ENCODE data around the gene POLE. TPM values are rescaled to one million over a fixed set of nuclear protein-coding genes. Genes with fewer than 3 reads are reported as not detected.

The POLE gene
- total RNA-seq, 4 donors from 2014 or later = 28.2 to 98.5 (median 30.0) TPM

DNA sequence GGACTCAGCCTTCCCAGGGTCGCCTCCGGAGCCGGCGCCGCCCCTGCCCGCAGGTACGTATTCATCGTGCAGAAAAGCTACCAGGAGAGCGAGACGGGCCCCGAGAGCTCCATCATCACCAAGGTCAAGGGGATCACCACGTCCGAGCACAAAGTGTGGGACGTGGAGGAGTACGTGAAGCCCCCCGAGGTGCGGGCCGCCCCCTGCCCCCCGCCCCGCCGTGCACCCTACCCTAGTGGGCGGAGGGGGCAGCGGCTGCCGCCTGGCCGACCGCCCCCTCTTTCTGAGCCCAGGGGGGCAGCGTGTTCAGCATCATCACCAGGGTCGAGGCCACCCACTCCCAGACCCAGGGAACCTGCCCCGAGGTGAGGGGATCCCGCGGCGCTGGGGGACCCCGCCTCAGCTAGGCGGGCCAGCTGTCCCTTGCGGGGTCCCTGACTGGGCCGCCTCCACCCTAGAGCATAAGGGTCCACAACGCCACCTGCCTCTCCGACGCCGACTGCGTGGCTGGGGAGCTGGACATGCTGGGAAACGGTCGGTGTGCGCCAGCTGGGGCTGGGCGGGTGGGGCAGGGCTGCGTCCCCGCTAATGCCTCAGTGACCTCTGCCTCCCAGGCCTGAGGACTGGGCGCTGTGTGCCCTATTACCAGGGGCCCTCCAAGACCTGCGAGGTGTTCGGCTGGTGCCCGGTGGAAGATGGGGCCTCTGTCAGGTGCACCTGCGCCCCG, 67.6 kb downstream of the POLE start:
- TF ChIP-seq, protein P1, sequence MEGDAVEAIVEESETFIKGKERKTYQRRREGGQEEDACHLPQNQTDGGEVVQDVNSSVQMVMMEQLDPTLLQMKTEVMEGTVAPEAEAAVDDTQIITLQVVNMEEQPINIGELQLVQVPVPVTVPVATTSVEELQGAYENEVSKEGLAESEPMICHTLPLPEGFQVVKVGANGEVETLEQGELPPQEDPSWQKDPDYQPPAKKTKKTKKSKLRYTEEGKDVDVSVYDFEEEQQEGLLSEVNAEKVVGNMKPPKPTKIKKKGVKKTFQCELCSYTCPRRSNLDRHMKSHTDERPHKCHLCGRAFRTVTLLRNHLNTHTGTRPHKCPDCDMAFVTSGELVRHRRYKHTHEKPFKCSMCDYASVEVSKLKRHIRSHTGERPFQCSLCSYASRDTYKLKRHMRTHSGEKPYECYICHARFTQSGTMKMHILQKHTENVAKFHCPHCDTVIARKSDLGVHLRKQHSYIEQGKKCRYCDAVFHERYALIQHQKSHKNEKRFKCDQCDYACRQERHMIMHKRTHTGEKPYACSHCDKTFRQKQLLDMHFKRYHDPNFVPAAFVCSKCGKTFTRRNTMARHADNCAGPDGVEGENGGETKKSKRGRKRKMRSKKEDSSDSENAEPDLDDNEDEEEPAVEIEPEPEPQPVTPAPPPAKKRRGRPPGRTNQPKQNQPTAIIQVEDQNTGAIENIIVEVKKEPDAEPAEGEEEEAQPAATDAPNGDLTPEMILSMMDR (IDR thresholded peaks at IDR 0.05; ENCODE audit: low read depth) = no peak

DNA sequence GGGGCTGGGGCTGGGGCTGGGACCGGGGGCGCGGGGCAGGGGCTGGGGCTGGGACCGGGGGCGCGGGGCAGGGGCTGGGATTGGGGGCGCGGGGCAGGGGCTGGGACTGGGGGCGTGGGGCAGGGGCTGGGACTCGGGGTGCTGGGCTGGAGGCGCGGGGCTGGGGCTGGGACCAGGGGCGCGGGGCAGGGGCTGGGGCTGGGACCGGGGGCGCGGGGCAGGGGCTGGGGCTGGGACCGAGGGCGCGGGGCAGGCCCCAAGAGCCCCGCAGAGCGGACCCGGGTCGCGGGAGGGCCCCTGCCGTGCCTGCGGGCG, 68.1 kb downstream of the POLE start:
- TF ChIP-seq, protein P1 (IDR thresholded peaks at IDR 0.05; ENCODE audit: low read depth) = no peak

DNA sequence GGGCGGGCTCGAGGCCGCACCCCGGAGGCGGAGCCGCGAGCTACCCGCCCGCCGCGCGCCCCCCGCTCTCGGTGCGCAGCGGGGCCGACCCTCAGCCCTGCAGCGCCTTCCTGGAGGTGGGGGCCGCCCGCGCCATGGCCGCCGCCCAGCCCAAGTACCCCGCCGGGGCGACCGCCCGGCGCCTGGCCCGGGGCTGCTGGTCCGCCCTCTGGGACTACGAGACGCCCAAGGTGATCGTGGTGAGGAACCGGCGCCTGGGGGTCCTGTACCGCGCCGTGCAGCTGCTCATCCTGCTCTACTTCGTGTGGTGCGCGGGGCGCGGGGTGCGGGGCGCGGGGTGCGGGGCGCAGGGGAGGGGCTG, 68.5 kb downstream of the POLE start, which contains the start of gene P2RX2:
Gene P2RX2, plus strand, starts transcription at position 94 of the 361 bp plus-strand sequence. Its CDS starts 41 bp downstream, at position 135.
- TF ChIP-seq, protein P1 (IDR thresholded peaks at IDR 0.05; ENCODE audit: low read depth) = no peak

DNA sequence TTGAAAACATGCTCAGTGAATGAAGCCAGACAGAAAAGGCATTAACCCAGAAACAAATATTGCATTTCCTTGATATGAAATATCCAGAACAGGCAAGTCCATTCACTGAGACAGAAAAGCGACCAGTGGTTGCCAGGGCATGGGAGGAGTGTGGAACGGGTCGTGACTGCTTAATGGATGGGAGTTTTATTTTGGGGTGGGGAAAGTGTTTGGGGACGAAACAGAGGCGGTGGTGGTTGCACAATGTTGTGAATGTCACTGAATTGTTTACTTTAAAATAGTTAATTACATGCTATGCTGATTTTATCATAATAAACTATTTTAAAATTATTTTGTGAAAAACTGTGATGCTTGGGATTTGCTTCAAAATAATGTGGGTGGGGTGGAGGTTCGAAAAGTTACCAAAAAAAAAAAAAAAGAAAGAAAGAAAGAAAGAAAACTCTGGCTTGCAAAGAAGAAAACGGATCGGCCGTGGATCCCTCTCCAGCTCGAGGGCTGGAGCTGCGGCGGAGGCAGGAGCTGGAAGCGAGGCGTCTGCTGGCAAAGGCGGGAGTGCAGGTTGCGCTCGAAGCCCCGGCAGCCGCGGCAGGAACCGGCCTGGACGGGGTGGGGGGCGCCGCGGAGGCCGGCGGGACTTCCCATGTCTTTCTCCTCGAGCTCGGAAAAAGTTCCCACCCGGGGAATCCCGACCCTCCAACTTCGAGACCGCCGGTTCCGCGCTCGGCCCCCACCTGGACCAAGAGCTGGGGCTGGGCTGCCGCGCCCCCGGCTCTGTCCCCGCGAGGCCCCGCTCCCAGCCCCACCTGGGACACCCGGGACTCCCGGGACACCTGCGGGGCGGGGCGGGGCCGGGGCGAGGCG, 69.1 kb downstream of the POLE start:
- TF ChIP-seq, protein P1 (IDR thresholded peaks at IDR 0.05; ENCODE audit: low read depth) = no peak

DNA sequence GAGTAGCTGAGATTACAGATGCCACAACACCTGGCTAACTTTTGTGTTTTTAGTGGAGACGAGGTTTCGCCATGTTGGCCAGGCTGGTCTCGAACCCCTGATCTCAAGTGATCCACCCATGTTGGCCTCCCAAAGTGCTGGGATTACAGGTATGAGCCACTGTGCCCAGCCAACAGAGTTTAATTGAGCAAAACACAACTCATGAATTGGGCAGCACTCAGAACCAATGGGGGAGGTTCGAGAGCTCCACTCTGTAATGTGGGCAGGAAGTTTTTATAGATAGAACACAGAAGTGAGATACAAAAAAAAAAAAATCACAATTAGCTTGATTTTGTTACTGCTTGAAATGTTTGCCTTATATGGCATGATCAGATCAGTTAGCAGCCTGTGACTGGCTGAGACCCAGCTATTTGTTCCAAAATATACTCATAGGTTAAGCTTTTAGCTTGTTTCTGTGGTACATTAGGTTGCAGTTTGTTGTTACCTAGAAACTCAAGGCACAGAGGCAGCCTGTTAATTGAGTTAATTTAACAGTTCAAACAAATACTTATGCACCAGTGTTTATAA, 69.9 kb downstream of the POLE start:
- TF ChIP-seq, protein P1 (IDR thresholded peaks at IDR 0.05; ENCODE audit: low read depth) = no peak

DNA sequence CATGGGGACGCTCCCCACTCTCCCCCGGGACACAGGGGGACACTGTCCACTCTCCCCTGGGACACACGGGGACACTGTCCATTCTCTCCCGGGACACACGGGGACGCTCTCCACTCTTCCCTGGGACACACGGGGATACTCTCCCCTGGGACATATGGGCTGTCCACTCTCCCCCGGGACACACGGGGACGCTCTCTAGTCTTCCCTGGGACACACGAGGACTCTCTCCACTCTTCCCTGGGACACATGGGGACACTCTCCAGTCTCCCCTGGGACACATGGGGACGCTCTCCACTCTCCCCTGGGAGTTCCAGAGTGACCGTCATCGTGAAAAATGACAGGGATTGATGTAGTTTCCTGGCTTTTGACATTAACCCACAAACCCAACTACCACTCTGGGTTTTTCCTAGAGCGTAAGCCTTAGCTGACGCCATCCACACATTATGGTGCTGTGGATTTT, 71.5 kb downstream of the POLE start:
- TF ChIP-seq, protein P1 (IDR thresholded peaks at IDR 0.05; ENCODE audit: low read depth) = no peak

Measured in subcutaneous adipose tissue (tissue), 4 donors.